Natural killer cell (primary cell): ENCODE measurements around the gene USF2. TPM values are rescaled to one million over a fixed set of nuclear protein-coding genes. Genes with fewer than 3 reads are reported as not detected.

Experiments
- ATAC-seq, 3 donors: fragments of 150-1000 bp in 2 of 3; fragments of 200-7000 bp in 1 of 3; cut with Tn5 transposase; 1 replicate in 1 of 3; 2 replicates in 2 of 3; pipeline ENCODE4 v1.10.0; 2021; ENCODE audit warnings: mild to moderate bottlenecking in 2 of 3, moderate library complexity in 2 of 3
- DNase-seq, 2 donors: peaks; one replicate each; pipeline versions ENCODE4 v3.0.0 to v3.0.0-alpha.2; 2013 to 2021; ENCODE audit warnings: mixed read lengths in 1 of 2
- H3K27ac ChIP-seq: one replicate; pipeline ENCODE4 v1.5.1; 2013; ENCODE audit warnings: mild to moderate bottlenecking, low read length
- H3K27me3 ChIP-seq: one replicate; pipeline ENCODE4 v1.6.1; 2013; ENCODE audit warnings: low read length; ENCODE audit not compliant: control insufficient read depth, insufficient read depth
- H3K36me3 ChIP-seq: one replicate; pipeline ENCODE4 v1.6.1; 2013; ENCODE audit warnings: low read length; ENCODE audit not compliant: control insufficient read depth, insufficient read depth
- H3K4me1 ChIP-seq: one replicate; pipeline ENCODE4 v1.6.1; 2013; ENCODE audit warnings: low read length; ENCODE audit not compliant: control insufficient read depth, insufficient read depth
- H3K4me3 ChIP-seq: one replicate; pipeline ENCODE4 v1.5.1; 2013; ENCODE audit warnings: low read length
- H3K9me3 ChIP-seq: one replicate; pipeline ENCODE4 v1.6.1; 2013; ENCODE audit warnings: low read length; ENCODE audit not compliant: control insufficient read depth, insufficient read depth
- H3K27ac Mint-ChIP-seq, 2 donors: one replicate each; pipeline ENCODE4 v1.8.0; 2022; ENCODE audit warnings: mild to moderate bottlenecking in 2 of 2, mixed read lengths in 2 of 2, moderate library complexity in 1 of 2
- H3K27me3 Mint-ChIP-seq, 2 donors: one replicate each; pipeline ENCODE4 v1.8.0; 2022; ENCODE audit warnings: low read depth in 2 of 2, mixed read lengths in 2 of 2
- H3K36me3 Mint-ChIP-seq: one replicate; pipeline ENCODE4 v1.8.0; 2022; ENCODE audit warnings: mixed read lengths
- H3K4me1 Mint-ChIP-seq, 2 donors: one replicate each; pipeline ENCODE4 v1.8.0; 2022; ENCODE audit warnings: mixed read lengths in 2 of 2
- H3K4me3 Mint-ChIP-seq: one replicate; pipeline ENCODE4 v1.8.0; 2022; ENCODE audit warnings: mild to moderate bottlenecking, moderate library complexity, mixed read lengths
- H3K9me3 Mint-ChIP-seq, 2 donors: one replicate each; pipeline ENCODE4 v1.8.0; 2022; ENCODE audit warnings: mixed read lengths in 2 of 2
- WGBS: methylation state at CpG from one replicate; pipeline ENCODE4 v1.1.7; 2013; ENCODE audit warnings: missing lambda C conversion rate; ENCODE audit not compliant: insufficient coverage; 5-methylcytosine and 5-hydroxymethylcytosine counted together
- intact Hi-C: fragments of 100-400 bp; cut with micrococcal nuclease; formaldehyde crosslinking; loops from one replicate; pipeline ENCODE4 v1.14.2; 2022
- total RNA-seq, 4 donors: library from RNA; stranded (reverse); fragments of 120-200 nt in 1 of 4; gene quantifications; one replicate each; pipeline versions ENCODE4 v1.2.3 to v1.2.4, GENCODE V29; 2013 to 2022
- TF ChIP-seq, protein P1 (sequence below): fragments of 200-600 bp; IDR thresholded peaks from one replicate; pipeline ENCODE4 v1.8.0; 2022; ENCODE audit warnings: antibody characterized with exemption

USF2 gene
- total RNA-seq, 3 donors from 2014 or later (not counting 1 experiment from before 2014, with no cell fraction given), result 243 to 253 (median 250) TPM

DNA sequence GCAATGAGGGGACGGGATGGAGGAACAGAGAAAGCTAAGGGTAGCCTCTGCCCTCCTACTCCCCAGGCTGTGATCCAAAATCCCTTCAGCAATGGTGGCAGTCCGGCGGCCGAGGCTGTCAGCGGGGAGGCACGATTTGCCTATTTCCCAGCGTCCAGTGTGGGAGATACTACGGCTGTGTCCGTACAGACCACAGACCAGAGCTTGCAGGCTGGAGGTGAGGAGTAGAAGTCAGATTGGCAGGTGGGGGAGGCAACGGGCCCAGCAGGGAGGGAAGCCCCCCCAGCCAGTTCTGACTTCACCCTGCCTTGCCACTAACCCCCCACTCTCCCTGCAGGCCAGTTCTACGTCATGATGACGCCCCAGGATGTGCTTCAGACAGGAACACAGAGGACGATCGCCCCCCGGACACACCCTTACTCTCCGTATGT lies 1.6 kb downstream of the USF2 start:
- H3K27ac Mint-ChIP-seq, result peak overlapping the region; percentile 74 to 81
- intact Hi-C loops, result no loop called here
- Histone ChIP-seq H3K4me3 (no peak overlapping the region), H3K4me1 (peaks cover 54% of the 10 kb centered on the region), H3K27me3 (no peaks in the 10 kb centered on the region), H3K27ac (no peak overlapping the region), H3K9me3 (no peaks in the 10 kb centered on the region), H3K36me3 (peaks cover 39% of the 10 kb centered on the region)
- peaks cover 3% of the 10 kb centered on the region for H3K36me3 Mint-ChIP-seq
- DNase-seq (no peak), ATAC-seq (no peak)
- H3K4me1 Mint-ChIP-seq, result peaks cover 25 to 48% of the 10 kb centered on the region in 2 donors
- H3K4me3 Mint-ChIP-seq, result peak overlapping the region; percentile 78
- no peaks in the 10 kb centered on the region for H3K9me3 Mint-ChIP-seq
- no peaks in the 10 kb centered on the region for H3K27me3 Mint-ChIP-seq
- WGBS, result 96% methylated on average over 15 of the region's 16 CpGs
- TF ChIP-seq, protein P1, sequence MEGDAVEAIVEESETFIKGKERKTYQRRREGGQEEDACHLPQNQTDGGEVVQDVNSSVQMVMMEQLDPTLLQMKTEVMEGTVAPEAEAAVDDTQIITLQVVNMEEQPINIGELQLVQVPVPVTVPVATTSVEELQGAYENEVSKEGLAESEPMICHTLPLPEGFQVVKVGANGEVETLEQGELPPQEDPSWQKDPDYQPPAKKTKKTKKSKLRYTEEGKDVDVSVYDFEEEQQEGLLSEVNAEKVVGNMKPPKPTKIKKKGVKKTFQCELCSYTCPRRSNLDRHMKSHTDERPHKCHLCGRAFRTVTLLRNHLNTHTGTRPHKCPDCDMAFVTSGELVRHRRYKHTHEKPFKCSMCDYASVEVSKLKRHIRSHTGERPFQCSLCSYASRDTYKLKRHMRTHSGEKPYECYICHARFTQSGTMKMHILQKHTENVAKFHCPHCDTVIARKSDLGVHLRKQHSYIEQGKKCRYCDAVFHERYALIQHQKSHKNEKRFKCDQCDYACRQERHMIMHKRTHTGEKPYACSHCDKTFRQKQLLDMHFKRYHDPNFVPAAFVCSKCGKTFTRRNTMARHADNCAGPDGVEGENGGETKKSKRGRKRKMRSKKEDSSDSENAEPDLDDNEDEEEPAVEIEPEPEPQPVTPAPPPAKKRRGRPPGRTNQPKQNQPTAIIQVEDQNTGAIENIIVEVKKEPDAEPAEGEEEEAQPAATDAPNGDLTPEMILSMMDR, result no peak

DNA sequence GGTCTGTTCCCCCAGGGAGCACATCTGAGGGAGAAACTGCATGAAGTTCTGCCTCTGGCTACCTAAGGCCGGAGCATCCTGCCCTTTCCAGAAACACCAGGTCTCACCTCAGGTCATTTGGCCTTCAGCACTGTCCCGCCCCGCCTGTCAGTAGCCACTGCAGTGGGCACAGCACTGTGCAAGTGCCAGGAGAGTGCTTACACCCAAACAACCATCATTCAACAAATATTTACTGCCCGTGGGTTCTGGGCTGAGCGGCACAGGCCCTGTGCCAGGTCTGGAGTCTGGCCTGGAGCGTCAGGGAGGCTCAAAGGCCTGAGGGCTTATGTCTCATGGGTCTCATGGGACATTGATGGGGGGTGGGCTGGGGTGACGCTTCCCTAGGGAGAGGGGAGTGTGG lies 2.8 kb downstream of the USF2 start:
- H3K4me1 ChIP-seq, result peaks cover 43% of the 10 kb centered on the region
- peaks cover 7% of the 10 kb centered on the region for H3K36me3 Mint-ChIP-seq
- no peaks in the 10 kb centered on the region for H3K9me3 Mint-ChIP-seq
- DNase-seq (no peak), ATAC-seq (no peak)
- no peak overlapping the region for H3K27ac Mint-ChIP-seq
- TF ChIP-seq, protein P1, result no peak
- intact Hi-C loops, result no loop called here
- peak overlapping the region; percentile 28 for H3K4me3 Mint-ChIP-seq
- H3K4me1 Mint-ChIP-seq, result peaks cover 14 to 38% of the 10 kb centered on the region in 2 donors
- H3K27ac ChIP-seq, result no peak overlapping the region
- H3K9me3 ChIP-seq, result no peaks in the 10 kb centered on the region
- H3K27me3 ChIP-seq, result no peaks in the 10 kb centered on the region
- peaks cover 43% of the 10 kb centered on the region for H3K36me3 ChIP-seq
- 95% methylated on average over 7 of the region's 7 CpGs for WGBS
- no peak overlapping the region for H3K4me3 ChIP-seq
- H3K27me3 Mint-ChIP-seq, result no peaks in the 10 kb centered on the region

DNA sequence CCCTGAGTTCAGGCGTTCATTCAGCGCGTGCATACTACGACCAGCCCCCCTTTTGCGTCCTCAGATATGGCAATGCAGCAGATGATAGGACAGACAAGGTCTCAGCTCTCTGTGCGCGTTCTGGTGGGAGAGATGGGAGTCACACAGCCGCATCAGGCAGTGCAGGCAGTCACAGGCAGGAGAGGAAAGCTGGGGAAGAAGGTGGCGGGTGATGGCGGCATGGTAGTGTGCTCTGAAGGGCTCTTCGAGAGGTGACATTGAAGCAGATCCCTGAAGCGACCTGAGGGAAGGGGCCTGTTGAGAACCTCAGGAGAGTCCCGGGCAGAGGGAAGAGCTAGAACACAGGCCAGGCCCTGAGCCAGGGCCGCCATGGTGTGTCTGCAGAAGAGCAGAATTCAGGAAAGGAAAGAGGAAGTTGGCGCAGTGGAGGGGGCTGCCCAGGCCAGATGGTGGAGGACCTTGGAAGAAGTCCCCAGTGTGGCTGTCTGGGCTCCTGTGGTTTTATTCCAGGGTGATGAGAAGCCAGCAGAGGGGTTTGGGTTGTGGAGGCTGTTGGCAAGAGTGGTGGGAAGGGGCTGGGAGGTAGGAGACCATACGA lies 3.5 kb downstream of the USF2 start:
- ATAC-seq (no peak), DNase-seq (no peak)
- TF ChIP-seq, protein P1, result no peak
- intact Hi-C loops, result no loop called here
- Histone ChIP-seq H3K4me3 (no peak overlapping the region), H3K27me3 (no peaks in the 10 kb centered on the region), H3K9me3 (no peaks in the 10 kb centered on the region), H3K27ac (no peak overlapping the region), H3K4me1 (peaks cover 37% of the 10 kb centered on the region), H3K36me3 (peaks cover 48% of the 10 kb centered on the region)
- Mint-ChIP-seq H3K27me3 (no peaks in the 10 kb centered on the region), H3K9me3 (no peaks in the 10 kb centered on the region), H3K27ac (peak overlapping the region in 1 of 2 donors; percentile 85), H3K36me3 (peaks cover 7% of the 10 kb centered on the region), H3K4me3 (no peak overlapping the region), H3K4me1 (peaks cover 13 to 42% of the 10 kb centered on the region in 2 donors)
- 77% methylated on average over 16 of the region's 16 CpGs for WGBS
